Kidney (tissue), 14 donors: ENCODE data around the gene VPS18. TPM values are rescaled to one million over a fixed set of nuclear protein-coding genes. Genes with fewer than 3 reads are reported as not detected.
A peak's percentile ranks its signal among the peaks of the same experiment; 100 is the strongest.

Source experiments
- DNase-seq, 5 donors: peaks; one replicate each; pipeline ENCODE4 v3.0.0-alpha.2; 2013 to 2020
- FAIRE-seq: peaks from 2 replicates; lab custom pipeline; 2012; peaks lifted over from hg19 to GRCh38; lab: Jason Lieb, UNC
- H3K27ac ChIP-seq, 2 donors: one replicate each; pipeline ENCODE4 v1.7.0; 2013; ENCODE audit warnings: low read depth in 2 of 2, low read length in 2 of 2, inconsistent platforms in 1 of 2
- H3K27me3 ChIP-seq: one replicate; pipeline ENCODE4 v1.7.1; 2013; ENCODE audit warnings: low read length, inconsistent platforms; ENCODE audit not compliant: control insufficient read depth, insufficient read depth
- H3K36me3 ChIP-seq, 3 donors: one replicate each; pipeline versions ENCODE4 v1.7.0 to v1.7.1; 2013; ENCODE audit warnings: low read length in 3 of 3, control low read depth in 1 of 3, inconsistent platforms in 1 of 3; ENCODE audit not compliant: insufficient read depth in 3 of 3, control insufficient read depth in 2 of 3
- H3K4me1 ChIP-seq, 3 donors: one replicate each; pipeline versions ENCODE4 v1.7.0 to v1.7.1; 2013; ENCODE audit warnings: low read length in 3 of 3, inconsistent platforms in 1 of 3, low read depth in 1 of 3; ENCODE audit not compliant: control insufficient read depth in 2 of 3, insufficient read depth in 2 of 3
- H3K4me3 ChIP-seq, 3 donors: one replicate each; pipeline versions ENCODE4 v1.7.0 to v1.8.1; 2013; ENCODE audit warnings: low read length in 3 of 3, control low read depth in 1 of 3, inconsistent platforms in 1 of 3
- H3K9ac ChIP-seq, 3 donors: one replicate each; pipeline versions ENCODE4 v1.7.0 to v1.7.1; 2013; ENCODE audit warnings: low read length in 3 of 3, control low read depth in 1 of 3, inconsistent platforms in 1 of 3
- H3K9me3 ChIP-seq, 3 donors: one replicate each; pipeline versions ENCODE4 v1.7.0 to v1.7.1; 2013; ENCODE audit warnings: low read length in 3 of 3, control low read depth in 1 of 3, inconsistent platforms in 1 of 3; ENCODE audit not compliant: control insufficient read depth in 2 of 3, insufficient read depth in 1 of 3
- CTCF ChIP-seq: IDR thresholded peaks from 3 replicates; pipeline ENCODE4 v1.5.1; 2012; ENCODE audit warnings: mild to moderate bottlenecking, moderate library complexity, borderline replicate concordance; ENCODE audit not compliant: insufficient read depth; ENCODE audit errors: extremely low read depth
- intact Hi-C: fragments of 100-400 bp; cut with DNase I; formaldehyde crosslinking; loops from one replicate; pipeline ENCODE4 v1.11.1; 2022
- polyA plus RNA-seq: library from polyadenylated mRNA; stranded (reverse); fragments of 350-450 nt; fragmentation: Illumina TruSeq; extraction: RNeasy Lipid Tissue Mini Kit (QIAGEN cat#74804); gene quantifications from one replicate; pipeline ENCODE4 v1.2.3, GENCODE V29; 2014; ENCODE audit warnings: low read depth, low replicate concordance; ENCODE audit not compliant: insufficient read depth
- total RNA-seq: library from RNA; stranded (reverse); fragmentation: NEBNext Ultra II Directional; extraction: Animal tissue kit (Norgen Biotek cat#: 25700); gene quantifications from one replicate; pipeline ENCODE4 v1.2.1, GENCODE V29; 2021
- donor health status: control.
- donor health status: control.
- donor health status: control.
- donor health status: control.
- donor health status: control.
- donor health status: DM: yes; HTN: yes; CAD: no.
- donor health status: Normal renal cell carcinoma (clear cell type).

VPS18 gene
- total and polyA plus RNA-seq, 2 donors from 2014 or later: 21.9 to 28.1 TPM

GRCh38 chr15:40951764-40952163, 57.5 kb downstream of the VPS18 start:
- Histone ChIP-seq H3K9ac (no peak overlapping the region), H3K4me3 (no peak overlapping the region), H3K27me3 (peaks cover 2% of the 10 kb centered on the region), H3K27ac (no peak overlapping the region), H3K36me3 (no peaks in the 10 kb centered on the region), H3K4me1 (peaks cover 0 to 5% (median 4%) of the 10 kb centered on the region in 3 donors), H3K9me3 (no peaks in the 10 kb centered on the region)
- TF ChIP-seq CTCF: no peak
- no peak for FAIRE-seq
- no peak for DNase-seq
- intact Hi-C loops: no loop called here

- Histone ChIP-seq H3K4me1 (peaks cover 0 to 8% (median 4%) of the 10 kb centered on the region in 3 donors), H3K9me3 (no peaks in the 10 kb centered on the region), H3K36me3 (no peaks in the 10 kb centered on the region), H3K27ac (peak overlapping the region; percentile 20 to 78), H3K9ac (peak overlapping the region; percentile 5 to 82 (median 8)), H3K27me3 (peaks cover 2% of the 10 kb centered on the region), H3K4me3 (peak overlapping the region; percentile 43 to 81 (median 78))
- intact Hi-C loops: no loop called here
- FAIRE-seq: no peak
- TF ChIP-seq CTCF: no peak
- peak in 2 of 5 donors; percentile 47 to 73 for DNase-seq
Observed at GRCh38 chr15:40952301-40952900, 58.2 kb downstream of the VPS18 start.

DNA sequence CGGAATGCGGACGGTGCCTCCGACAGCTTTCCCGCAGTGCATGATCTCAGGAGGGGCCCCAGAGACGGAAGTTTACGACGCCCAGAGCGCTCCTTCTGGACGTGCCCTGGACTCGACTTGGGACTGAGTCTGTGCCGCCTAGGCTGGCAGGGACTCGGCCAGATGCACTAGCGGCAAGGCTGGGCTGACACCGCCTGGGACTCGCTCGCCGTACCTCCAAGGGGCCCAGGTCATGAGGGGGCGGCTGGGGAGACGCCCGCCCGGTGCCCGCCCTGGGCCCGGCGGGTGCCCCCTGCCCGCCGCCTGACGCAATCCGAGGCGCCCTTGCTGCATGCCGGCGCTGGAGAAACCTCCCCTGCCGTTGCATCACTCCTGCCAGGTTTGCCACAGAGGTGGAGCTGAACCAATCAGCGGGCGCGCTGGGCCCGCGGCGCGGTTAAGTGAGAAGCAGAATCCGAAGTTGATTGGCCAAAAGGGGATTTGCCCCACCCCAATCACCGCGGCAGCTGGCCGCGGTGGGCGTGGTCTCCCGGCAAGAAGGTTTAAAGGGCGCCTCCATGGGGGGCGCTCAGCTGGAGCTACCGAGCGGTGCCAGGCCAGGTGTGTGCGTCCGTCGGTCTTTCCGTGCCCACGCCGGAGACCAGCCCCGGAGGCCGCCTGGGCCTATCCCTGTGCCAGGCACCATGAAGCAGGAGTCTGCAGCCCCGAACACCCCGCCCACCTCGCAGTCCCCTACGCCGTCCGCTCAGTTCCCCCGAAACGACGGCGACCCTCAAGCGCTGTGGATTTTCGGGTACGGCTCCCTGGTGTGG, 58.9 kb downstream of the VPS18 start, which contains the start of gene CHAC1:
CHAC1 (plus strand) TSS at position 571 of the 812 bp plus-strand sequence; CDS start at position 684, 113 bp downstream.
- DNase-seq: peak; percentile 96 to 98 (median 97)
- H3K4me1 ChIP-seq: peaks cover 0 to 13% (median 4%) of the 10 kb centered on the region in 3 donors
- H3K4me3 ChIP-seq: peak within 1 kb of the TSS; percentile 61 to 82 (median 81)
- H3K27ac ChIP-seq: peak within 1 kb of the TSS; percentile 20 to 78
- TF ChIP-seq CTCF: no peak
- peak; percentile 58 for FAIRE-seq
- peaks cover 2% of the 10 kb centered on the region for H3K27me3 ChIP-seq
- H3K36me3 ChIP-seq: no peaks in the 10 kb centered on the region
- peak within 1 kb of the TSS; percentile 5 to 82 (median 72) for H3K9ac ChIP-seq
- intact Hi-C loops: no loop called here
- H3K9me3 ChIP-seq: no peaks in the 10 kb centered on the region

Other genes starting within 250 kb of the VPS18 start
- 1.1 TPM for gene RAD51, start 199.3 kb upstream of the VPS18 start, total RNA-seq
- gene RAD51, start 199.3 kb upstream of the VPS18 start, polyA plus RNA-seq: not detected
- gene RMDN3, start 139.2 kb upstream of the VPS18 start, total RNA-seq: 38.2 TPM
- gene RMDN3, start 139.2 kb upstream of the VPS18 start, polyA plus RNA-seq: 34.9 TPM
- 15.4 TPM for gene GCHFR, start 130.4 kb upstream of the VPS18 start, total RNA-seq
- gene GCHFR, start 130.4 kb upstream of the VPS18 start, polyA plus RNA-seq: 145 TPM
- gene C15orf62, start 124.5 kb upstream of the VPS18 start, total RNA-seq: 1.4 TPM
- gene C15orf62, start 124.5 kb upstream of the VPS18 start, polyA plus RNA-seq: 0.47 TPM
- gene ZFYVE19, start 87.4 kb upstream of the VPS18 start, total RNA-seq: 18.7 TPM
- gene ZFYVE19, start 87.4 kb upstream of the VPS18 start, polyA plus RNA-seq: 37.5 TPM
- gene DNAJC17, start 87.0 kb upstream of the VPS18 start, total RNA-seq: 41.6 TPM
- gene DNAJC17, start 87.0 kb upstream of the VPS18 start, polyA plus RNA-seq: 56.7 TPM
- not detected for gene PPP1R14D, start 65.7 kb upstream of the VPS18 start, total RNA-seq
- 4.0 TPM for gene PPP1R14D, start 65.7 kb upstream of the VPS18 start, polyA plus RNA-seq
- 114 TPM for gene SPINT1, start 50.4 kb upstream of the VPS18 start, total RNA-seq
- 112 TPM for gene SPINT1, start 50.4 kb upstream of the VPS18 start, polyA plus RNA-seq
- gene RHOV, start 20.2 kb upstream of the VPS18 start, total RNA-seq: 3.0 TPM
- 4.6 TPM for gene RHOV, start 20.2 kb upstream of the VPS18 start, polyA plus RNA-seq
- 9.4 TPM for gene DLL4, start 34.9 kb downstream of the VPS18 start, total RNA-seq
- gene DLL4, start 34.9 kb downstream of the VPS18 start, polyA plus RNA-seq: 5.8 TPM
- gene CHAC1, start 59.0 kb downstream of the VPS18 start, total RNA-seq: 4.7 TPM
- 21.1 TPM for gene CHAC1, start 59.0 kb downstream of the VPS18 start, polyA plus RNA-seq
- gene INO80, start 221.8 kb downstream of the VPS18 start, total RNA-seq: 27.3 TPM
- 6.0 TPM for gene INO80, start 221.8 kb downstream of the VPS18 start, polyA plus RNA-seq